GM19193 (cell line): ENCODE results near the gene ZNF467.

Experiments used
- POLR2A ChIP-seq: IDR thresholded peaks from 4 replicates; pipeline ENCODE4 v1.6.1; 2011; ENCODE audit not compliant: insufficient read depth, insufficient read length; ENCODE audit errors: extremely low read depth

The ZNF467 gene

GRCh38 chr7:149795126-149795525, 21.7 kb upstream of the ZNF467 start:
- no peak for TF ChIP-seq POLR2A

- TF ChIP-seq POLR2A = no peak
Observed at GRCh38 chr7:149794661-149795060, 21.3 kb upstream of the ZNF467 start.

GRCh38 chr7:149793261-149793660, 19.9 kb upstream of the ZNF467 start:
- no peak for TF ChIP-seq POLR2A

GRCh38 chr7:149792220-149792595, 18.8 kb upstream of the ZNF467 start:
- TF ChIP-seq POLR2A = no peak

- TF ChIP-seq POLR2A = no peak
Observed at GRCh38 chr7:149791411-149792219, 18.2 kb upstream of the ZNF467 start.

- TF ChIP-seq POLR2A = no peak
Observed at GRCh38 chr7:149790754-149791360, 17.5 kb upstream of the ZNF467 start.

GRCh38 chr7:149790146-149790548, 16.8 kb upstream of the ZNF467 start:
- no peak for TF ChIP-seq POLR2A

GRCh38 chr7:149789101-149789500, 15.7 kb upstream of the ZNF467 start:
- TF ChIP-seq POLR2A = no peak

- no peak for TF ChIP-seq POLR2A
Observed at GRCh38 chr7:149788300-149788851, 15.0 kb upstream of the ZNF467 start.

- TF ChIP-seq POLR2A = no peak
Observed at GRCh38 chr7:149787428-149788299, 14.3 kb upstream of the ZNF467 start.

GRCh38 chr7:149785983-149786382, 12.6 kb upstream of the ZNF467 start:
- TF ChIP-seq POLR2A = no peak

GRCh38 chr7:149785402-149785801, 12.0 kb upstream of the ZNF467 start:
- no peak for TF ChIP-seq POLR2A

GRCh38 chr7:149784251-149784608, 10.8 kb upstream of the ZNF467 start:
- TF ChIP-seq POLR2A = no peak

- TF ChIP-seq POLR2A = no peak
Observed at GRCh38 chr7:149783386-149784250, 10.2 kb upstream of the ZNF467 start.
